ENCODE data around the gene BRI3BP. TPM values are rescaled to one million over a fixed set of nuclear protein-coding genes. Genes with fewer than 3 reads are reported as not detected.
"Not testable (repeated sequence)": the region's sequence is repeated elsewhere in the genome, so short reads cannot be mapped to it uniquely, and the experiment has no call there.

The BRI3BP gene
- total and polyA plus RNA-seq, 12 donors: 1.1 to 6.2 (median 4.7) TPM

- Histone ChIP-seq H3K9me3 (replicated peaks in 1 of 3) (peaks cover 0 to 4% (median 0%) of the 10 kb centered on the region in 3 donors), H3K27me3 (no peaks in the 10 kb centered on the region), H3K4me1 (replicated peaks in 1 of 2) (no peaks in the 10 kb centered on the region), H3K27ac (no peak overlapping the region), H3K36me3 (replicated peaks in 1 of 2) (no peaks in the 10 kb centered on the region), H3K4me3 (no peak overlapping the region)
- DNase-seq: no peak
- TF ChIP-seq CTCF (IDR thresholded peaks at IDR 0.05): no peak
- no peak for TF ChIP-seq POLR2A (IDR thresholded peaks at IDR 0.05)
- intact Hi-C loops (cut with DNase I): no loop called here
- 82 to 93% (median 87%) methylated on average over 12 to 14 of the region's 14 CpGs for WGBS, 4 donors
Measured at GRCh38 chr12:125056306-125056705, 62.9 kb downstream of the BRI3BP start.

- Histone ChIP-seq H3K27ac (no peak overlapping the region), H3K4me3 (no peak overlapping the region), H3K36me3 (replicated peaks in 1 of 2) (no peaks in the 10 kb centered on the region), H3K9me3 (replicated peaks in 1 of 3) (peaks cover 0 to 4% (median 0%) of the 10 kb centered on the region in 3 donors), H3K27me3 (no peaks in the 10 kb centered on the region), H3K4me1 (replicated peaks in 1 of 2) (no peaks in the 10 kb centered on the region)
- WGBS, 4 donors: 71 to 75% (median 73%) methylated on average over 5 of the region's 5 CpGs
- no peak for DNase-seq
- intact Hi-C loops (cut with DNase I): no loop called here
- no peak for TF ChIP-seq POLR2A (IDR thresholded peaks at IDR 0.05)
- TF ChIP-seq CTCF (IDR thresholded peaks at IDR 0.05): no peak
Measured at GRCh38 chr12:125057708-125058107, 64.3 kb downstream of the BRI3BP start.

- no peaks in the 10 kb centered on the region for H3K27me3 ChIP-seq
- H3K27ac ChIP-seq: no peak overlapping the region
- TF ChIP-seq CTCF (IDR thresholded peaks at IDR 0.05) (no peak), POLR2A (IDR thresholded peaks at IDR 0.05) (no peak)
- no peaks in the 10 kb centered on the region for H3K36me3 ChIP-seq (replicated peaks in 1 of 2)
- intact Hi-C loops (cut with DNase I): no loop called here
- peaks cover 0 to 7% of the 10 kb centered on the region in 2 donors for H3K4me1 ChIP-seq (replicated peaks in 1 of 2)
- no peak for DNase-seq
- no peak overlapping the region for H3K4me3 ChIP-seq
- peaks cover 0 to 4% (median 0%) of the 10 kb centered on the region in 3 donors for H3K9me3 ChIP-seq (replicated peaks in 1 of 3)
- WGBS, 4 donors: 95 to 98% (median 96%) methylated on average over 3 of the region's 3 CpGs
Measured at GRCh38 chr12:125061229-125061628, 67.8 kb downstream of the BRI3BP start.

GRCh38 chr12:125063522-125063921, 70.1 kb downstream of the BRI3BP start:
- DNase-seq; H3K4me3 ChIP-seq; H3K36me3 ChIP-seq (replicated peaks in 1 of 2); intact Hi-C loops (cut with DNase I); H3K27me3 ChIP-seq; H3K27ac ChIP-seq; H3K9me3 ChIP-seq (replicated peaks in 1 of 3): not testable (repeated sequence)
- H3K4me1 ChIP-seq (replicated peaks in 1 of 2): peaks cover 0 to 12% of the 10 kb centered on the region in 2 donors
- 82 to 87% (median 84%) methylated on average over 4 of the region's 4 CpGs for WGBS, 4 donors

- 47 to 61% (median 48%) methylated on average over 5 of the region's 5 CpGs for WGBS, 4 donors
- H3K27ac ChIP-seq: no peak overlapping the region
- no peaks in the 10 kb centered on the region for H3K27me3 ChIP-seq
- H3K4me3 ChIP-seq: peak overlapping the region in 1 of 4 donors; percentile 84
- peaks cover 0 to 4% (median 0%) of the 10 kb centered on the region in 3 donors for H3K9me3 ChIP-seq (replicated peaks in 1 of 3)
- peaks cover 0 to 12% of the 10 kb centered on the region in 2 donors for H3K4me1 ChIP-seq (replicated peaks in 1 of 2)
- TF ChIP-seq CTCF (IDR thresholded peaks at IDR 0.05): no peak
- TF ChIP-seq POLR2A (IDR thresholded peaks at IDR 0.05): no peak
- intact Hi-C loops (cut with DNase I): no loop called here
- H3K36me3 ChIP-seq (replicated peaks in 1 of 2): no peaks in the 10 kb centered on the region
- no peak for DNase-seq
Measured at GRCh38 chr12:125064492-125064891, 71.0 kb downstream of the BRI3BP start.
